Measurements from ENCODE around the gene ASB16. TPM values are rescaled to one million over a fixed set of nuclear protein-coding genes. Genes with fewer than 3 reads are reported as not detected.

The ASB16 gene
- total RNA-seq, 1 experiment from 2014 or later, result 0.37 TPM

DNA sequence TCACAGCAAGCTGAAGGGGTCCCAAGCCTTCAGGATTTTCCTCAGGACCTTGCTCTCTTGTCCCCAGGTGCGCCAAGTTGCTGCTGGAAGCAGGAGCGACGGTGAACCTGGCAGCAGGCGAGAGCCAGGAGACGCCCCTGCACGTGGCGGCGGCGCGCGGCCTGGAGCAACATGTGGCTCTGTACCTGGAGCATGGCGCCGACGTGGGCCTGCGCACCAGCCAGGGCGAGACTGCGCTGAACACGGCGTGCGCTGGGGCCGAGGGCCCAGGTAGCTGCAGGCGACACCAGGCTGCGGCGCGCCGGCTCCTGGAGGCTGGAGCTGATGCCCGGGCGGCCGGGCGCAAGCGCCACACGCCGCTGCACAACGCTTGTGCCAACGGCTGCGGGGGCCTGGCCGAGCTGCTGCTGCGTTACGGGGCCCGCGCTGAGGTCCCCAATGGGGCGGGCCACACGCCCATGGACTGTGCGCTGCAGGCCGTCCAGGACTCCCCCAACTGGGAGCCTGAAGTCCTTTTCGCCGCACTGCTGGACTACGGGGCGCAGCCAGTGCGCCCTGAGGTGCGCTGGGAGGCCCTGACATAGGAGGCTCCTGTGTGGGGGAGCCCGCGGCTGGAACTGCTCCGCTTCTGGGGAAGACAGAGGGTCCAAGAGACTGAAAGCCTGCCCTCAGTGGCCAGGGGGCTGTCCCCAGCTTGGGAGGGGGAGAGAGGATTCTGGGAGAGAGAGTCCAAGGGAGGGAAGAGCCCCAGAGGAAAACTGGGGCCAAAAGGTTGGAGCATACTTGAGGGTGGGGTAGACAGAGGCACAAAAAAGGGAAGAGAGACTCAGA, 6.4 kb downstream of the ASB16 start:
- ChIA-PET POLR2A (no interaction called here), RAD21 (ENCODE audit: low non-redundant PET in 1 of 2, low total read pairs in 2 of 2, uncharacterized antibody in 2 of 2, unreplicated experiment in 2 of 2) (no interaction called here), CTCF (no interaction called here)
- peaks cover 9 to 11% of the 10 kb centered on the region in 2 experiments; a peak in 3 of 4 replicates for H3K36me3 ChIP-seq (ENCODE audit: control insufficient read depth in 1 of 2, insufficient read depth in 2 of 2, low read length in 2 of 2)
- no peak overlapping the region for H3K27ac ChIP-seq (ENCODE audit: low read depth, low read length)
- H3K4me3 ChIP-seq (replicated peaks in 1 of 2; ENCODE audit: low read depth in 1 of 2, low read length in 2 of 2), result no peak overlapping the region
- peaks cover 5% of the 10 kb centered on the region for H3K79me2 ChIP-seq (ENCODE audit: insufficient read depth, low read length)
- intact Hi-C loops (cut with micrococcal nuclease), result no loop called here
- DNase-seq (ENCODE audit: low read depth, low spot score), result no peak
- H3K4me1 ChIP-seq (ENCODE audit: control insufficient read depth in 1 of 2, insufficient read depth in 2 of 2, low read length in 2 of 2), result no peaks in the 10 kb centered on the region
- 0 out of 2 replicates have a peak, but pooled peaks have one; percentile 13 for ATAC-seq
- no peak for TF ChIP-seq CBX3 (IDR thresholded peaks at IDR 0.05; ENCODE audit: low read depth)
- TF ChIP-seq ZFX (IDR thresholded peaks at IDR 0.05), result no peak
- TF ChIP-seq, protein P1, sequence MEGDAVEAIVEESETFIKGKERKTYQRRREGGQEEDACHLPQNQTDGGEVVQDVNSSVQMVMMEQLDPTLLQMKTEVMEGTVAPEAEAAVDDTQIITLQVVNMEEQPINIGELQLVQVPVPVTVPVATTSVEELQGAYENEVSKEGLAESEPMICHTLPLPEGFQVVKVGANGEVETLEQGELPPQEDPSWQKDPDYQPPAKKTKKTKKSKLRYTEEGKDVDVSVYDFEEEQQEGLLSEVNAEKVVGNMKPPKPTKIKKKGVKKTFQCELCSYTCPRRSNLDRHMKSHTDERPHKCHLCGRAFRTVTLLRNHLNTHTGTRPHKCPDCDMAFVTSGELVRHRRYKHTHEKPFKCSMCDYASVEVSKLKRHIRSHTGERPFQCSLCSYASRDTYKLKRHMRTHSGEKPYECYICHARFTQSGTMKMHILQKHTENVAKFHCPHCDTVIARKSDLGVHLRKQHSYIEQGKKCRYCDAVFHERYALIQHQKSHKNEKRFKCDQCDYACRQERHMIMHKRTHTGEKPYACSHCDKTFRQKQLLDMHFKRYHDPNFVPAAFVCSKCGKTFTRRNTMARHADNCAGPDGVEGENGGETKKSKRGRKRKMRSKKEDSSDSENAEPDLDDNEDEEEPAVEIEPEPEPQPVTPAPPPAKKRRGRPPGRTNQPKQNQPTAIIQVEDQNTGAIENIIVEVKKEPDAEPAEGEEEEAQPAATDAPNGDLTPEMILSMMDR (IDR thresholded peaks at IDR 0.05 in 2 of 3, conservative IDR thresholded peaks at IDR 0.05 in 1 of 3; ENCODE audit: borderline replicate concordance in 1 of 3, insufficient read depth in 1 of 3, low read depth in 2 of 3, low read length in 2 of 3), result no peak
- no peak for TF ChIP-seq ELF1 (IDR thresholded peaks at IDR 0.05; ENCODE audit: borderline replicate concordance, low read depth)
- TF ChIP-seq YY1 (IDR thresholded peaks at IDR 0.05; ENCODE audit: extremely low read depth, insufficient replicate concordance, low read depth, low read length), result no peak
- no peak for TF ChIP-seq POLR2A (IDR thresholded peaks at IDR 0.05; ENCODE audit: borderline replicate concordance, extremely low read depth, insufficient read depth, insufficient read length)
- TF ChIP-seq EZH2phosphoT487 (IDR thresholded peaks at IDR 0.05; ENCODE audit: borderline replicate concordance), result no peak
- TF ChIP-seq RAD21 (IDR thresholded peaks at IDR 0.05; ENCODE audit: low read depth), result no peak
- H4K20me1 ChIP-seq (ENCODE audit: insufficient read depth), result no peaks in the 10 kb centered on the region
- no peaks in the 10 kb centered on the region for H3K9me3 ChIP-seq (ENCODE audit: control insufficient read depth in 1 of 2, insufficient read depth in 1 of 2, low read depth in 1 of 2, low read length in 2 of 2)
- no peaks in the 10 kb centered on the region for H3K27me3 ChIP-seq (ENCODE audit: insufficient read depth, low read length)
- no peak overlapping the region for H2AFZ ChIP-seq (ENCODE audit: low read depth, low read length, poor library complexity, severe bottlenecking)
- no peak overlapping the region for H3K9ac ChIP-seq (ENCODE audit: low read length)
- H3K9me2 ChIP-seq (ENCODE audit: insufficient read depth), result no peaks in the 10 kb centered on the region
- H3K4me2 ChIP-seq (ENCODE audit: low read length), result no peak overlapping the region
- BruUV-seq (replicated peaks), result no TSS peak

Data from HCT116 (cell line).